ENCODE measurements around the gene APOBEC3H. TPM values are rescaled to one million over a fixed set of nuclear protein-coding genes. Genes with fewer than 3 reads are reported as not detected.

APOBEC3H gene
- polyA plus RNA-seq, 4 donors, result 0.12 to 0.22 TPM; not detected in 2

Other genes starting within 250 kb of the APOBEC3H start
- gene CBX6, start 225.0 kb upstream of the APOBEC3H start, polyA plus RNA-seq, result 10 to 100 TPM in 2 of 4 donors, 1 to 10 TPM in 2; 1.1 to 16.0 (median 9.5) TPM
- under 1 TPM in 3 of 4 donors, not detected in 1; 0.13 to 0.81 (median 0.37) TPM for gene APOBEC3A, start 139.6 kb upstream of the APOBEC3H start, polyA plus RNA-seq
- gene APOBEC3B, start 114.9 kb upstream of the APOBEC3H start, polyA plus RNA-seq, result 1 to 10 TPM; 3.5 to 5.8 (median 4.6) TPM
- 10 to 100 TPM in 2 of 4 donors, 1 to 10 TPM in 2; 2.2 to 16.3 (median 11.2) TPM for gene APOBEC3C, start 83.0 kb upstream of the APOBEC3H start, polyA plus RNA-seq
- 1 to 10 TPM in 3 of 4 donors, not detected in 1; 1.1 to 2.9 (median 2.4) TPM for gene APOBEC3D, start 76.1 kb upstream of the APOBEC3H start, polyA plus RNA-seq
- 1 to 10 TPM; 3.1 to 4.4 (median 3.6) TPM for gene APOBEC3F, start 56.4 kb upstream of the APOBEC3H start, polyA plus RNA-seq
- 1 to 10 TPM; 1.3 to 8.0 (median 5.9) TPM for gene APOBEC3G, start 20.0 kb upstream of the APOBEC3H start, polyA plus RNA-seq
- gene CBX7, start 55.4 kb downstream of the APOBEC3H start, polyA plus RNA-seq, result 10 to 100 TPM in 3 of 4 donors, 1 to 10 TPM in 1; 9.8 to 29.8 (median 21.2) TPM
- 1 to 10 TPM in 2 of 4 donors, under 1 TPM in 2; 0.22 to 7.5 (median 2.8) TPM for gene PDGFB, start 147.7 kb downstream of the APOBEC3H start, polyA plus RNA-seq
- gene RPL3, start 222.4 kb downstream of the APOBEC3H start, polyA plus RNA-seq, result 1,000 to 10,000 TPM; 1,757 to 4,298 (median 3,733) TPM

Measured in small intestine (tissue), 4 donors.